ENCODE data around the gene MNAT1.

MNAT1 gene

GRCh38 chr14:60963761-60964160, 229.2 kb downstream of the MNAT1 start:
- TF ChIP-seq CTCF (conservative IDR thresholded peaks at IDR 0.05; ENCODE audit: low read depth, low read length): no peak
- H3K4me3 ChIP-seq (ENCODE audit: low read length): no peak overlapping the region
- no peak for DNase-seq (ENCODE audit: low read depth)

- no peak for TF ChIP-seq CTCF (conservative IDR thresholded peaks at IDR 0.05; ENCODE audit: low read depth, low read length)
- H3K4me3 ChIP-seq (ENCODE audit: low read length): no peak overlapping the region
- no peak for DNase-seq (ENCODE audit: low read depth)
These were observed 230.3 kb downstream of the MNAT1 start for GRCh38 chr14:60964904-60965303.

- H3K4me3 ChIP-seq (ENCODE audit: low read length): no peak overlapping the region
- TF ChIP-seq CTCF (conservative IDR thresholded peaks at IDR 0.05; ENCODE audit: low read depth, low read length): no peak
- DNase-seq (ENCODE audit: low read depth): no peak
These were observed 230.8 kb downstream of the MNAT1 start for GRCh38 chr14:60965402-60965801.

- H3K4me3 ChIP-seq (ENCODE audit: low read length): no peak overlapping the region
- no peak for TF ChIP-seq CTCF (conservative IDR thresholded peaks at IDR 0.05; ENCODE audit: low read depth, low read length)
- DNase-seq (ENCODE audit: low read depth): no peak
These were observed 233.5 kb downstream of the MNAT1 start for GRCh38 chr14:60968099-60968498.

- DNase-seq (ENCODE audit: low read depth): no peak
- no peak for TF ChIP-seq CTCF (conservative IDR thresholded peaks at IDR 0.05; ENCODE audit: low read depth, low read length)
- H3K4me3 ChIP-seq (ENCODE audit: low read length): no peak overlapping the region
These were observed 234.1 kb downstream of the MNAT1 start for GRCh38 chr14:60968671-60969070.

- TF ChIP-seq CTCF (conservative IDR thresholded peaks at IDR 0.05; ENCODE audit: low read depth, low read length): no peak
- no peak for DNase-seq (ENCODE audit: low read depth)
- no peak overlapping the region for H3K4me3 ChIP-seq (ENCODE audit: low read length)
These were observed 235.6 kb downstream of the MNAT1 start for GRCh38 chr14:60970146-60970545.

GRCh38 chr14:60971271-60971670, 236.7 kb downstream of the MNAT1 start:
- no peak for TF ChIP-seq CTCF (conservative IDR thresholded peaks at IDR 0.05; ENCODE audit: low read depth, low read length)
- no peak for DNase-seq (ENCODE audit: low read depth)
- H3K4me3 ChIP-seq (ENCODE audit: low read length): no peak overlapping the region

All from retinal pigment epithelial cell (primary cell).